Superior temporal gyrus (tissue), 1 donor: ENCODE measurements around the gene ADGRL1.
"Not testable (repeated sequence)": the region's sequence is repeated elsewhere in the genome, so short reads cannot be mapped to it uniquely, and the experiment has no call there.

Experiments
- DNase-seq: peaks from one replicate; pipeline ENCODE4 v3.0.0-alpha.2; 2016; ENCODE audit errors: extremely low spot score

The ADGRL1 gene

GRCh38 chr19:14189415-14189814, 16.6 kb downstream of the ADGRL1 start:
- DNase-seq = no peak

- not testable (repeated sequence) for DNase-seq
These were observed 17.9 kb downstream of the ADGRL1 start for GRCh38 chr19:14188086-14188485.

- DNase-seq = no peak
These were observed 18.4 kb downstream of the ADGRL1 start for GRCh38 chr19:14187561-14187960.

- DNase-seq = not testable (repeated sequence)
These were observed 19.3 kb downstream of the ADGRL1 start for GRCh38 chr19:14186684-14187083.

- not testable (repeated sequence) for DNase-seq
These were observed 20.3 kb downstream of the ADGRL1 start for GRCh38 chr19:14185691-14186090.

- DNase-seq = no peak
These were observed 20.8 kb downstream of the ADGRL1 start for GRCh38 chr19:14185158-14185557.

- no peak for DNase-seq
These were observed 22.1 kb downstream of the ADGRL1 start for GRCh38 chr19:14183741-14184350.

GRCh38 chr19:14182476-14182875, 23.5 kb downstream of the ADGRL1 start:
- DNase-seq = no peak

GRCh38 chr19:14181906-14182305, 24.1 kb downstream of the ADGRL1 start:
- no peak for DNase-seq

- DNase-seq = not testable (repeated sequence)
These were observed 24.8 kb downstream of the ADGRL1 start for GRCh38 chr19:14181199-14181598.

- no peak for DNase-seq
These were observed 28.4 kb downstream of the ADGRL1 start for GRCh38 chr19:14177496-14178074.

GRCh38 chr19:14175351-14175792, 30.6 kb downstream of the ADGRL1 start:
- DNase-seq = no peak

GRCh38 chr19:14174883-14175282, 31.1 kb downstream of the ADGRL1 start:
- DNase-seq = no peak

GRCh38 chr19:14168993-14169392, 37.0 kb downstream of the ADGRL1 start:
- no peak for DNase-seq

- no peak for DNase-seq
These were observed 37.6 kb downstream of the ADGRL1 start for GRCh38 chr19:14168259-14168972.

- no peak for DNase-seq
These were observed 38.3 kb downstream of the ADGRL1 start for GRCh38 chr19:14167576-14168138.

GRCh38 chr19:14166999-14167575, 38.9 kb downstream of the ADGRL1 start:
- DNase-seq = no peak

GRCh38 chr19:14165990-14166830, 39.8 kb downstream of the ADGRL1 start:
- DNase-seq = no peak

- no peak for DNase-seq
These were observed 41.1 kb downstream of the ADGRL1 start for GRCh38 chr19:14164724-14165493.

GRCh38 chr19:14164082-14164481, 41.9 kb downstream of the ADGRL1 start:
- DNase-seq = no peak

GRCh38 chr19:14162871-14163297, 43.1 kb downstream of the ADGRL1 start:
- DNase-seq = no peak
